GM12878 (cell line): ENCODE results near the gene AK8. TPM values are rescaled to one million over a fixed set of nuclear protein-coding genes. Genes with fewer than 3 reads are reported as not detected.

ENCODE experiments used
- ATAC-seq: fragments of 200-7000 bp; cut with Tn5 transposase; 3 replicates; pipeline ENCODE4 v1.9.1; 2020; ENCODE audit warnings: mild to moderate bottlenecking, moderate library complexity
- BruUV-seq: library from RNA; stranded (reverse); fragments of 400-500 nt; replicated peaks from 2 replicates; lab custom pipeline; 2021; lab: Mats Ljungman, UMichigan
- CTCF ChIA-PET: fragments of 300-600 bp; sonication (Branson Sonifier 250); formaldehyde crosslinking; extraction: SDS; loops from one replicate; lab custom pipeline; 2021; ENCODE audit warnings: inconsistent platforms; lab: Yijun Ruan, JAX
- POLR2A ChIA-PET: fragments of 350-600 bp; formaldehyde crosslinking; extraction: SDS; loops from one replicate; lab custom pipeline; 2021; ENCODE audit warnings: inconsistent platforms; lab: Charles Lee
- RAD21 ChIA-PET: fragments of 300-600 bp; sonication (Branson Sonifier 250); formaldehyde crosslinking; loops from one replicate; lab custom pipeline; 2023; ENCODE audit warnings: antibody characterized with exemption; ENCODE audit not compliant: unreplicated experiment; lab: Charles Lee
- SMC1A ChIA-PET: fragments of 300-600 bp; sonication (Branson Sonifier 250); formaldehyde crosslinking; loops from one replicate; lab custom pipeline; 2023; ENCODE audit not compliant: unreplicated experiment, uncharacterized antibody; lab: Charles Lee
- DNase-seq: peaks from one replicate; pipeline ENCODE4 v3.0.0-alpha.2; 2011; ENCODE audit warnings: low read depth, low spot score
- FAIRE-seq: peaks from 3 replicates; lab custom pipeline; 2011; peaks lifted over from hg19 to GRCh38; lab: Jason Lieb, UNC
- H2AFZ ChIP-seq: 2 replicates; pipeline ENCODE4 v1.6.0; 2011; ENCODE audit warnings: low read depth, low read length, control low read depth; ENCODE audit not compliant: control insufficient read depth
- H3K27ac ChIP-seq: 2 replicates; pipeline ENCODE4 v1.5.1; 2011; ENCODE audit warnings: control low read depth; ENCODE audit not compliant: control insufficient read depth, insufficient read depth
- H3K27me3 ChIP-seq, 2 experiments: replicated peaks in 1 of 2; 2 replicates each; pipeline versions ENCODE4 v1.6.0 to v1.6.1; 2011; ENCODE audit warnings: low read length in 1 of 2; ENCODE audit not compliant: control insufficient read depth in 2 of 2, insufficient read depth in 2 of 2
- H3K36me3 ChIP-seq, 2 experiments: 2 replicates each; pipeline ENCODE4 v1.5.1; 2011; ENCODE audit warnings: low read length in 1 of 2; ENCODE audit not compliant: control insufficient read depth in 2 of 2, insufficient read depth in 2 of 2
- H3K4me1 ChIP-seq: 2 replicates; pipeline ENCODE4 v1.6.1; 2011; ENCODE audit warnings: mild to moderate bottlenecking, low read length, moderate library complexity, mixed read lengths; ENCODE audit not compliant: control insufficient read depth, insufficient read depth
- H3K4me2 ChIP-seq: 2 replicates; pipeline ENCODE4 v1.6.0; 2011; ENCODE audit warnings: control low read depth; ENCODE audit not compliant: control insufficient read depth, insufficient read depth
- H3K4me3 ChIP-seq: fragments of 200-600 bp; sonication (generic); 2 replicates; pipeline ENCODE4 v1.5.1; 2016
- H3K79me2 ChIP-seq: 2 replicates; pipeline ENCODE4 v1.6.0; 2011; ENCODE audit warnings: low read length; ENCODE audit not compliant: control insufficient read depth, insufficient read depth
- H3K9ac ChIP-seq: 2 replicates; pipeline ENCODE4 v1.8.0; 2011; ENCODE audit warnings: low read length, control low read depth, mixed read lengths; ENCODE audit not compliant: control insufficient read depth, insufficient read depth
- H3K9me3 ChIP-seq: replicated peaks from 3 replicates; pipeline ENCODE4 v1.5.1; 2011; ENCODE audit warnings: mild to moderate bottlenecking, low read length; ENCODE audit not compliant: control insufficient read depth, insufficient read depth
- H4K20me1 ChIP-seq: 2 replicates; pipeline ENCODE4 v1.6.0; 2011; ENCODE audit not compliant: control insufficient read depth, insufficient read depth
- BRCA1 ChIP-seq: IDR thresholded peaks from 2 replicates; pipeline ENCODE4 v1.6.1; 2011; ENCODE audit warnings: low read depth, low read length, improper control_type of control experiment
- HCFC1 ChIP-seq: fragments of 150-350 bp; IDR thresholded peaks from 2 replicates; pipeline ENCODE4 v1.6.1; 2014; ENCODE audit warnings: low read length
- JUNB ChIP-seq: IDR thresholded peaks from 2 replicates; pipeline ENCODE4 v1.6.1; 2016; ENCODE audit warnings: antibody characterized with exemption, mild to moderate bottlenecking
- KAT2A ChIP-seq: conservative IDR thresholded peaks from 2 replicates; pipeline ENCODE4 v1.6.1; 2011; ENCODE audit warnings: low read depth, low read length; ENCODE audit not compliant: control insufficient read depth
- MEF2A ChIP-seq: IDR thresholded peaks from 2 replicates; pipeline ENCODE4 v1.6.1; 2011; ENCODE audit warnings: low read depth, mild to moderate bottlenecking, low read length, moderate library complexity; ENCODE audit not compliant: insufficient read depth
- MYB ChIP-seq: fragments of 150-350 bp; IDR thresholded peaks from 2 replicates; pipeline ENCODE4 v1.6.1; 2014; ENCODE audit warnings: mild to moderate bottlenecking, low read depth, low read length, borderline replicate concordance
- NRF1 ChIP-seq: conservative IDR thresholded peaks from 2 replicates; pipeline ENCODE4 v1.6.1; 2011; ENCODE audit warnings: mild to moderate bottlenecking, low read depth, low read length, improper control_type of control experiment
- PAX5 ChIP-seq: IDR thresholded peaks from 2 replicates; pipeline ENCODE4 v1.6.1; 2011; ENCODE audit warnings: low read depth, low read length, borderline replicate concordance
- SMAD5 ChIP-seq: IDR thresholded peaks from 2 replicates; pipeline ENCODE4 v1.6.1; 2016; ENCODE audit warnings: antibody characterized with exemption, low read depth
- STAT1 ChIP-seq: fragments of 450-650 bp; conservative IDR thresholded peaks from 2 replicates; pipeline ENCODE4 v1.6.1; 2014; ENCODE audit warnings: antibody characterized with exemption, mild to moderate bottlenecking
- SUPT20H ChIP-seq: IDR thresholded peaks from 2 replicates; pipeline ENCODE4 v1.6.1; 2011; ENCODE audit warnings: low read depth, mild to moderate bottlenecking, low read length, moderate library complexity, borderline replicate concordance; ENCODE audit not compliant: control insufficient read depth
- SUZ12 ChIP-seq: fragments of 200-600 bp; sonication (generic); IDR thresholded peaks from one replicate; pipeline ENCODE4 v1.6.1; 2018; ENCODE audit warnings: antibody characterized with exemption, mild to moderate bottlenecking; ENCODE audit not compliant: unreplicated experiment
- TARDBP ChIP-seq: IDR thresholded peaks from 2 replicates; pipeline ENCODE4 v1.6.1; 2016; ENCODE audit warnings: borderline replicate concordance
- TCF7 ChIP-seq: IDR thresholded peaks from 2 replicates; pipeline ENCODE4 v1.6.1; 2014; ENCODE audit warnings: antibody characterized with exemption, borderline replicate concordance
- ZNF274 ChIP-seq: IDR thresholded peaks from one replicate; pipeline ENCODE4 v1.8.0; 2011; ENCODE audit not compliant: insufficient read length, insufficient read depth
- ZZZ3 ChIP-seq: IDR thresholded peaks from 2 replicates; pipeline ENCODE4 v1.6.1; 2011; ENCODE audit warnings: low read depth; ENCODE audit not compliant: control insufficient read depth, insufficient read length
- WGBS: methylation state at CpG from one replicate; pipeline ENCODE4 v1.1.6; 2016; ENCODE audit warnings: low lambda C conversion rate; ENCODE audit not compliant: insufficient replicate concordance, insufficient coverage; ENCODE audit errors: missing lambda C conversion rate; 5-methylcytosine and 5-hydroxymethylcytosine counted together
- in situ Hi-C: fragments of 300-500 bp; cut with MboI; formaldehyde crosslinking; loops from 9 replicates; pipeline ENCODE4 v1.14.3; 2018; ENCODE audit warnings: mixed read lengths
- intact Hi-C: fragments of 100-400 bp; cut with micrococcal nuclease; formaldehyde crosslinking; loops from one replicate; pipeline ENCODE4 v1.14.2; 2022; ENCODE audit not compliant: unreplicated experiment
- polyA plus RNA-seq, 11 experiments: library from polyadenylated mRNA; depleted of rRNA in 4 of 11; unstranded in 6 of 11; stranded (reverse) in 5 of 11; fragments of >200 nt; fragmentation: Nextera tagmentation in 4 of 11; fragmentation: Illumina TruSeq in 1 of 11; extraction: Ambion mirVana in 4 of 11; extraction: Trizol in 1 of 11; gene quantifications; 1 replicate in 1 of 11; 2 replicates in 10 of 11; pipeline versions ENCODE4 v1.2.1 to v1.2.3, GENCODE V29; 2011 to 2016; ENCODE audit warnings: inconsistent platforms in 2 of 11, missing spikeins in 2 of 11, low read depth in 1 of 11
- total RNA-seq, 4 experiments: library from RNA; depleted of rRNA in 3 of 4; stranded (reverse); fragments of >200 nt in 3 of 4; fragmentation: Illumina TruSeq in 1 of 4; extraction: Trizol in 1 of 4; gene quantifications; 2 replicates each; pipeline versions ENCODE4 v1.2.1 to v1.2.3, GENCODE V29; 2013 to 2021
- TF ChIP-seq, protein P1 (sequence below): fragments of 450-650 bp; formaldehyde crosslinking; IDR thresholded peaks from 2 replicates; pipeline ENCODE4 v1.5.0; 2022; ENCODE audit warnings: mild to moderate bottlenecking, missing genetic modification characterization

AK8 gene
- total and polyA plus RNA-seq, 10 of the 15 experiments (the other 5 are each of a cell fraction or from before 2014, with no cell fraction given), result 0.03 to 0.12 (median 0.06) TPM; not detected in 5

DNA sequence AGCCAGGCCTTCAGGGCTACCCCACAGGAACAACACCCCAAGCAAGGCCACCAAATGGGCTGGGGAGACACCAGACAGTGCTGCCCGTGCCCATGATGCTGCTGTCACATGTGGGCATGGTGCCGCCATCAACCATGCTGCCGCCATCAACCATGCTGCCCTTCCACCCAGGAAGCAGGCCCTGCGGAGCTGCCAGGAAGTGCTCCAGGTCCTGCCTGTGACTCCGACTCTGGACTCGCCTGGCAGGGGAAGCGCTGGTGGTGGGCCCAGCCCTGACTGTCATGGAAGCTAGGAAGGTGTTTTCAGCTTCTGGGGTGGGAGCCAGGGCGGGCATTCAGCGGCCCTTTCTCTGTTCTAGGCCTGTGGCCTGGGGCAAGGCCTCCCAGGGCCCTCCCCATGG is 8.8 kb downstream of the AK8 start:
- ChIA-PET CTCF (no interaction called here), RAD21 (no interaction called here), SMC1A (interaction anchor here (0.8 kb wide), 1 partner anchor 8 kb away, joined by 3 read pairs; no protein-coding TSS in a partner anchor), POLR2A (no interaction called here)
- TF ChIP-seq ZNF274 (no peak), MEF2A (no peak), PAX5 (no peak), ZZZ3 (no peak), BRCA1 (no peak), MYB (no peak), NRF1 (no peak), SUPT20H (no peak), KAT2A (no peak)
- no peaks in the 10 kb centered on the region for H3K4me1 ChIP-seq
- no peaks in the 10 kb centered on the region for H3K36me3 ChIP-seq
- WGBS, result 56% methylated on average over 9 of the region's 9 CpGs
- in situ Hi-C loops (no loop called here), intact Hi-C loops (no loop called here)
- H3K27ac ChIP-seq, result no peak overlapping the region
- no peaks in the 10 kb centered on the region for H3K79me2 ChIP-seq
- no peaks in the 10 kb centered on the region; a peak in 1 of 4 replicates for H3K27me3 ChIP-seq
- no peak overlapping the region for H2AFZ ChIP-seq
- BruUV-seq, result no TSS peak
- H3K9me3 ChIP-seq, result no peaks in the 10 kb centered on the region
- no peak overlapping the region for H3K9ac ChIP-seq
- H3K4me3 ChIP-seq, result no peak overlapping the region
- DNase-seq (no peak), ATAC-seq (no peak), FAIRE-seq (no peak)
- H4K20me1 ChIP-seq, result no peaks in the 10 kb centered on the region
- no peak overlapping the region for H3K4me2 ChIP-seq

DNA sequence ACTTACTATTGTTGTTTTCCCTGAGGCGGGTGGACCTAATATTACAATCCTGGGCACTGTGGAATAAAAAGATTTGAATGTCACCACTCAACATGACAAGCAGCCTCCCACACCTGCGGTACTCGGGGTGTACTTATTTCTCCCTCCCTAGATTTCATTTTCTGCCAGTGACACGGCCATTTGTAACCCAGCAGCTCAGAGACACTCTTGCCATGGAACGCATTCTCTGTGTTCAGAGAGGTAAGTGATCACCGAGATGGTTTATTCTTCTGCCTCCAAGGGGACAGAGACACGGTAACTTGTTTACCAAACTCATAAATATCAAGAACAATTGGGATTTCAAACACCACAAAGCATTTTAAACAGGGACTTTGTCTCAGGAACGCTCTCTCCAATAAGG is 11.2 kb downstream of the AK8 start:
- RAD21 ChIA-PET, result no interaction called here
- no peak overlapping the region for H3K4me2 ChIP-seq
- ATAC-seq, result no peak
- BruUV-seq, result no TSS peak
- no peaks in the 10 kb centered on the region for H4K20me1 ChIP-seq
- no peak overlapping the region for H3K4me3 ChIP-seq
- no peaks in the 10 kb centered on the region for H3K4me1 ChIP-seq
- no peak for FAIRE-seq
- H3K79me2 ChIP-seq, result no peaks in the 10 kb centered on the region
- H3K9ac ChIP-seq, result no peak overlapping the region
- no peak for DNase-seq
- no peak overlapping the region for H2AFZ ChIP-seq
- no peaks in the 10 kb centered on the region for H3K9me3 ChIP-seq
- no peaks in the 10 kb centered on the region for H3K36me3 ChIP-seq
- CTCF ChIA-PET, result interaction anchor here (1.0 kb wide), 1 partner anchor 35 kb away, joined by 3 read pairs; no protein-coding TSS in a partner anchor
- intact Hi-C loops (no loop called here), in situ Hi-C loops (no loop called here)
- POLR2A ChIA-PET, result no interaction called here
- SMC1A ChIA-PET, result no interaction called here
- no peak overlapping the region for H3K27ac ChIP-seq
- 56% methylated on average over 8 of the region's 8 CpGs for WGBS
- no peaks in the 10 kb centered on the region; a peak in 1 of 4 replicates for H3K27me3 ChIP-seq
- no peak for TF ChIP-seq SUZ12
- no peak for TF ChIP-seq JUNB
- TF ChIP-seq SMAD5, result no peak
- TF ChIP-seq STAT1, result no peak
- TF ChIP-seq HCFC1, result no peak
- TF ChIP-seq TCF7, result no peak
- TF ChIP-seq, protein P1, sequence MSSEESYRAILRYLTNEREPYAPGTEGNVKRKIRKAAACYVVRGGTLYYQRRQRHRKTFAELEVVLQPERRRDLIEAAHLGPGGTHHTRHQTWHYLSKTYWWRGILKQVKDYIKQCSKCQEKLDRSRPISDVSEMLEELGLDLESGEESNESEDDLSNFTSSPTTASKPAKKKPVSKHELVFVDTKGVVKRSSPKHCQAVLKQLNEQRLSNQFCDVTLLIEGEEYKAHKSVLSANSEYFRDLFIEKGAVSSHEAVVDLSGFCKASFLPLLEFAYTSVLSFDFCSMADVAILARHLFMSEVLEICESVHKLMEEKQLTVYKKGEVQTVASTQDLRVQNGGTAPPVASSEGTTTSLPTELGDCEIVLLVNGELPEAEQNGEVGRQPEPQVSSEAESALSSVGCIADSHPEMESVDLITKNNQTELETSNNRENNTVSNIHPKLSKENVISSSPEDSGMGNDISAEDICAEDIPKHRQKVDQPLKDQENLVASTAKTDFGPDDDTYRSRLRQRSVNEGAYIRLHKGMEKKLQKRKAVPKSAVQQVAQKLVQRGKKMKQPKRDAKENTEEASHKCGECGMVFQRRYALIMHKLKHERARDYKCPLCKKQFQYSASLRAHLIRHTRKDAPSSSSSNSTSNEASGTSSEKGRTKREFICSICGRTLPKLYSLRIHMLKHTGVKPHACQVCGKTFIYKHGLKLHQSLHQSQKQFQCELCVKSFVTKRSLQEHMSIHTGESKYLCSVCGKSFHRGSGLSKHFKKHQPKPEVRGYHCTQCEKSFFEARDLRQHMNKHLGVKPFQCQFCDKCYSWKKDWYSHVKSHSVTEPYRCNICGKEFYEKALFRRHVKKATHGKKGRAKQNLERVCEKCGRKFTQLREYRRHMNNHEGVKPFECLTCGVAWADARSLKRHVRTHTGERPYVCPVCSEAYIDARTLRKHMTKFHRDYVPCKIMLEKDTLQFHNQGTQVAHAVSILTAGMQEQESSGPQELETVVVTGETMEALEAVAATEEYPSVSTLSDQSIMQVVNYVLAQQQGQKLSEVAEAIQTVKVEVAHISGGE (CRISPR knock-in tag), result no peak
- TF ChIP-seq TARDBP, result no peak
